CD4-positive, alpha-beta T cell treated with Interleukin-6 for 4 hours (primary cell): Measurements from ENCODE around the gene SSX2IP.

Source experiments
- DNase-seq: peaks from one replicate; pipeline ENCODE4 v3.0.0-alpha.2; 2020; ENCODE audit warnings: mixed read lengths

SSX2IP gene

GRCh38 chr1:84709131-84709530, 18.9 kb upstream of the SSX2IP start:
- no peak for DNase-seq

- DNase-seq: no peak
Measured at GRCh38 chr1:84708031-84708430, 17.8 kb upstream of the SSX2IP start.

DNA sequence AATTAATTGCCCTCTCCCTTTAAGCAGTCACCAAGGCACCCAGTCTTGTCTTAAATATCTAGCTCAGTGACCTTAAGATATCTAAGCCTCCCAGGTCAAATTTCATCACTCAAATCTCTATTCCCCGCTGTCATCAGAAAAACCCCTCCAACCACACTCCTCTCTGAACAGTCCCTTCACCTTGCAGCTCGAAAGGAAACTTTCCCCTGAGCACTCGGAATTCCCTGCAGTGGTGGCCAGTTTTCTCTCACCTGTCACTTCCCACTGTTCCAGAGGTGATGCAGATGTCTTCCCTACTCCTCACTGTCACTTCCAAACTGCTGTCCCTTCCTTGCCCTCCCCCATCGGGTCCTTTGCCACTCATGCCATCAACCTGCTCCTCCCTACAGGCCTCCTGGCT, 15.3 kb upstream of the SSX2IP start:
- DNase-seq: no peak

DNA sequence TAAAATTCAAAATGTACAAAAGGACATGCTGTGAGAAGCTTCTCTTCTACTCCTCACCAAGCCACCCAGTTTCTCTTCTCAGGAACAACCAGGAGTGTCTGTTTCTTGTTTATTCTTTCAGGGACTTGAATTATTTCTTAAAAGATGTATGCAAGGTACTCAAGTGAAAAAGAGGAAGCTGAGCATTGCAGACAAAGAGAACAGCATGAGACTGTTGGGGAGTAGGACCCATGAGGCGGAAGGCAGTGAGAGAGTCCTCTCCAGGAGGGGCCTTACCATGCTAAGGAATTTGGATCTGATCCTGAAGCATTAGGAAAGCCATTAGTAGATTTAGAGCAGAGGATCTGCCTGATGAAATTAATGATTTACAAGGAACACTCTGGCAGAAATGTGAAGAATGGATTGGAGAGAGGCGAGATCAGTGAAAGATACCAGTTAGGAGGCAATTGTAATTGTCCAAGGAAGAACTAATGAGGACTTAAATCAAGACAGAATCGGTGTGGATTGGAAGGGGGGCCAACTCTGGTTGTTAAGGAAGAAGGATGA, 14.7 kb upstream of the SSX2IP start:
- no peak for DNase-seq

DNA sequence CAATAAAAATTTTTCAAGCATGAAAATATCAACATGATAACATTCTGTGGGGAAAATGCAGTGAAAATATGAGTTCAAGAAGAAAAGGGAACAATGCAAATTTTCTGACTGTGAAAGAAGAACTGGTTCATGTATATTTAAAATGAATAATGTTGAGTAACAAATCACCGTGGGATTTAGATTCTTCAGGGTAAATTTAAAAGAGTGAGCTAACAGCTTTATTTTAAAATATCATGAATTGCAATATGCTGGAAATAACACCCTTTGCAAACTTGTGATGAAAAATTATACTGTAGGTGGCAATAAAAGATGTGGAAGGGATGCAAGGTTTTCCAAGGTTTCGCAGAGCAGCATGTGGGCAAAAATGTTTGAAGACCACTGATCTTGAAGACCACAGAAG, 13.2 kb upstream of the SSX2IP start:
- no peak for DNase-seq

DNA sequence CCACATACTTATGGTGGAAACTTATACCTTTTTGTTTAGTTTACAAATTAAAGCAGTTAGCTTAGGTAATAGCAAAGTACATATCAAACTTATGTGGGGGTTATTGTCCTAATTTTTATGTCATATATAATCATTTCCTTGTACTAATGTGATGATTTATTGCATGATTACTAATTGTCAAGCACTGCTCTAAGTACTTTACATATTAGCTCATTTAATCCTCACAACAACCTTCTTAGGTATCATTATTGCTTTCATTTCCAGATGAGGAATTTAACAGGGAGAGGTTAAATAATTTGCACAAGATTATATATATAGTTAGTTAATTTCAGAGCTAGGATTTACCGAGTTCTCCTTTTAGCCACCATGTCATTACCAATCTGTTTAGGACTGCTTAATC, 11.9 kb upstream of the SSX2IP start:
- no peak for DNase-seq

DNA sequence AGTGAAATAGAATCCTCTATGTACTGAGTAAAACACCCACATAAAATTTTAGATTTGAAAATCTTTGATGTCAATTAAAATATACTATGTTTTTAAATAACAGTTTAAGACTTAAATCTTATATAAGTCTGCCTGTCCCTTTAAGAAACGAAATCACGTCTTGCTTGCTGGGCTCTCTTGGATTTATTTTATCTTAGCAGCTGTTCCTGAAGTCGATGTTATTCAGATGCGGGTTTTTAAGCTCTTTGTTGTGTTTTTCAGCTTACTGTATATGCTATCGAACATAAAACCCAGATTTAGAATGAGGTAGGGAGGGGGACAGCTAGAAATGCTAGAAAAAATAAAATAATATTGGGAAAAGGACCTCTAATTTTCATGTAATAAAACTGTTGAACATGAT, 11.1 kb upstream of the SSX2IP start:
- DNase-seq: no peak

DNA sequence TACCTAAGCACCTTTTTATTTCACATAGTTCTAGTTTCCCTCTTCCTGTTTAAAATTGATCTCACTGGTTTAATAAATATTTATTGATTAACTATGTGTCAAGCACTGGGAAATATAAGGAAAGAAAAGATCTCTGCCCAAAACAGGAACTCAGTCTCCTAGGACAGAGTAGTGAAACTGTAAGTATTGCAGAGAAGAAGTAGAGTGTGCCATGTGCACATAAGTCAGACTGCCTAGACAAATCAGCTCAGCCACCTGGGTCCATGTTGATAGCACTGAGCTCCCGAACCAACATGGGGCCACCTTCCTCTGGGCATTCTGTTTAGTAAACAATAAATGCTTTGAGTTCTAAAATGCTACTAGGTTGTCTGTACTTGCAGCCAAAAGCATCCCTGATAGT, 9.8 kb upstream of the SSX2IP start:
- no peak for DNase-seq

DNA sequence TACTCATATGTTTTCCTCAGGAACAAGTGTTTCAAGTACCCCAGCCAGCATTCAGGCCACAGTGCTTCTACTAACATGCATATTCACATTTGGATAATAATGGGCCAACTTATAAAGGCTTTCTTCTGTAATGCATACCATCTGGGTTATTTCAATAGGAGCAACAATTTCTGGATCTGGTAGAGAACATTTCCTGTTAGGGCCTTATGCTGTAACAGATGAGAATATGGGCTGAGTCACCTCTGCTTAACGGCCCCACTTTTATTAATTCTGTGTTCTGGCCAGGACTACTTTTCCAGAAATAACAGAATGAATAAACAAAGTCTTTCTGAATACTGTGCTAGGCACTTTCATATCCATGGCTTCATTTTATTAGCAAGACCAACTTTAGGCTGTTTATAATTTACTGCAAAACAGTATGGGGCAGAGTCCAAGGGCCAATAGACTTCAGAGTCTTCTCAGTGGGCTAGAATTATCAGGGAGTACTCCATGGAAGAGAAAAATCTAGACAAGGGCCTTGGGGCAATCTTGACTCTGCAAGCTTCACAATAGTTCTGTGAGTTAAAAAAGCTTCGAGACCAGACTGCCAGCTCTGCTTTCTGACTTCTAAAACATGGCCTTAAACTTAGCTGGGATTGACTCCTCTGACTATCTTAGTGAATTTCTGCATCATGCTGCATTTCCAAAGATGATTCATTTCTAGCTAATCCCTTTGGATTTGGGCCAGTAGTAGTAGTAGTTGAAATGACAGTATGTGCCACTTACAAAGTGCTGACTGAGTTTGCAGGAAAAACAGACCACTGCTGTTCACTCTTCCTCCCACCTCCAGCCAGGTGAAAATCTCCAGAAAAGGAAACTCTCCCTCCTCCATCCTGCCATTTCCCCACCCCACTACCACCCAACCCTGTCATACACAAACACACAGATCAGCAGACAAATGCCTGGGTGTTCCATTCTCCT, 8.2 kb upstream of the SSX2IP start:
- DNase-seq: no peak

GRCh38 chr1:84693785-84694184, 3.5 kb upstream of the SSX2IP start:
- DNase-seq: no peak

- DNase-seq: peak; percentile 22
Measured at GRCh38 chr1:84693005-84693404, 2.7 kb upstream of the SSX2IP start.

DNA sequence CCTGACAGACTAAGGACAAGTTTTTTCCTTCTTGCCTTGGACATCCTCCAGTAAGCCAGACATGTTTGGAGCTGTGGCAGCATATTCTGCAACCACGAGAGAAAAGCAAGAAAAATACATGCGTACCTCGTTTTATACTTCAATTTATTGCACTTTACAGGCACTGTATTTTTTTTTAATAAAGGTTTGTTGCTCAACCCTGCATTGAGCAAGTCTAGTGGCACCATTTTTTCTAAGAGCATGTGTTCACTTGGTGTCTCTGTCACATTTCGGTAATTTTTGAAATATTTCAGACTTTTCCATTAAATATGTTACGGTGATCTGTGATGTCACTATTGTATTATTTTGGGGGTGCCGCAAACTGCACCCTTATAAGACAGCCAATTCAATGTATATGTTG, 2.1 kb upstream of the SSX2IP start:
- no peak for DNase-seq

DNA sequence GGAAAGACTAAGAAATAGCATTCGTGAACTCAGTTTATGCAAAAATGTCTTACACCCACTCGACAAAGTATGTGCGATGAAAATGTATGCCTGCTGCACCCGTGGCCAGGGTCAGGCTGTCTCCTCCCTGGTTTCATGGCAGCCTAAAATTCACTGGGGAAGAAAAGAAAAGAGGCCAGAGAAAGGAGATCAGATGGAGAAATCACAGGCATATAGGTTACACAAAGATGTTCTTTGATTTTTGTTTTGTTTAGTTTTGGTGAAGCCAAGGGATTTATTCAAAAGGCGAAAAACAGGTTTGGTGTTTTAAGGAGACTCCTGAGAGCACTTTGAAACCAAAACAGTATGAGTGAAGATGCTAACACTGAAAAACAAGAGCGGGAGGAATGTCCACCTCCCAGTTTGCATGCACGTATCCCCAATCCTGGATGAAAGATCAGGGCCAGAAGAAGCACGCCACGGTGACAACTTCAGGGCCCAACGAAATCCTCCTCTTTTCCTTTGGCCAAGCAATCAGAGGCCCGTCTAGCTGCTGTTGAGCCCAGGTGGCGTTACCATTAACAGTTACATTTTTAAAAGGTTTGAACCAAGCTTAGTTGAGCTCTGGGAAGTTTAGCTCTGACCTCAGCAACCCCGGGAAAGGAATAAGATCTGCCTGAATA, 992 bp upstream of the SSX2IP start:
- DNase-seq: no peak

- DNase-seq: no peak
Measured at GRCh38 chr1:84689514-84690396, 506 bp downstream of the SSX2IP start.

- DNase-seq: no peak
Measured at GRCh38 chr1:84688463-84689061, 1.7 kb downstream of the SSX2IP start.

GRCh38 chr1:84687714-84688462, 2.4 kb downstream of the SSX2IP start:
- DNase-seq: no peak

DNA sequence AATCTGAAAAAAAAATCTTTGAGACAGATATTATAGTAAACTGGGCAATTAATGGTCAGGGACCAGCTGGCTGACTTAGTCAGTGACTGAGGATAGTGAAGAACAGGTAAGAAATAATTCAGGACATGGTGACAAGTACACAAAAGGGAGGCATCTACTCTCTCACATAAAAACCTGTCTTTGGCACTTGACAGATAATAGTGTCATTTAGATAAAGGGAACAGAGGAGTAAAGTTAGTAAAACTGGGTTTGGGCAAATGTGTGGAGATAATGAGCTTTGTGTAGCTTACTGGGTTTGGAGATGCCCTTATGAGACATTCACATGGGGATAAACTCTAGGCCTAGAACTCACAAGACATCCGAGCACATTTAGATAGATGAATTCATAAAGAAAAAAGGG, 4.0 kb downstream of the SSX2IP start:
- DNase-seq: no peak

DNA sequence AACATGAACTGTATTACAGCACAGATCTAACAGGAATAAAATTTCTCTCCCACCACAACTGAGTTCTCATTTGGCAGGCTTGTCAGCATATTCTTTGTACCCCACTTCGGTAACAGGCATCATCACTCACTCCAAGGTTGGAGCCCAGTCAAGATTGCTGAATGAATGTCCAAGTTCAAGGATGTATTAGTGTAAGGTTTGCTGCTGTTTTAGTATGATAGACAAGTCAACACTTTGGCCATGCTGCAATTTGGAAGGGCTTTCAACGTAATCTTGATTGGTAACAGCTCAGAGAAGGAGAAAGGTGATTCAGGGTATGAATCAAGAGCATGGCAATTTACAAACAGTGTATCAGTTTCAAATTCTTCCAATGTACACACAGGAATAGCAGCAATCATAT, 6.8 kb downstream of the SSX2IP start:
- DNase-seq: no peak

- no peak for DNase-seq
Measured at GRCh38 chr1:84682047-84682446, 8.2 kb downstream of the SSX2IP start.

GRCh38 chr1:84677415-84678099, 12.7 kb downstream of the SSX2IP start:
- no peak for DNase-seq

GRCh38 chr1:84675631-84676030, 14.6 kb downstream of the SSX2IP start:
- no peak for DNase-seq
